Keratinocyte (primary cell): ENCODE measurements around the gene NOTCH3. TPM values are rescaled to one million over a fixed set of nuclear protein-coding genes. Genes with fewer than 3 reads are reported as not detected.
A peak's percentile ranks its signal among the peaks of the same experiment; 100 is the strongest.

Experiments
- DNase-seq: peaks from one replicate; pipeline ENCODE4 v3.0.0-alpha.2; 2011; ENCODE audit warnings: low read depth, missing footprints, low spot score
- FAIRE-seq: peaks from 2 replicates; lab custom pipeline; 2011; peaks lifted over from hg19 to GRCh38; lab: Jason Lieb, UNC
- H2AFZ ChIP-seq: 2 replicates; pipeline ENCODE4 v1.6.0; 2012; ENCODE audit warnings: low read length, control low read depth, inconsistent platforms; ENCODE audit not compliant: control insufficient read depth
- H3K27ac ChIP-seq: 2 replicates; pipeline ENCODE4 v1.5.1; 2011; ENCODE audit warnings: low read length; ENCODE audit not compliant: control insufficient read depth, insufficient read depth
- H3K27me3 ChIP-seq: 3 replicates; pipeline ENCODE4 v1.6.0; 2011; ENCODE audit warnings: low read length; ENCODE audit not compliant: control insufficient read depth, insufficient read depth; ENCODE audit errors: extremely low read depth
- H3K36me3 ChIP-seq, 2 experiments: 2 replicates in 1 of 2; 3 replicates in 1 of 2; pipeline ENCODE4 v1.5.1; 2011; ENCODE audit warnings: low read length in 2 of 2, mild to moderate bottlenecking in 1 of 2; ENCODE audit not compliant: control insufficient read depth in 2 of 2, insufficient read depth in 2 of 2; ENCODE audit errors: extremely low read depth in 1 of 2
- H3K4me1 ChIP-seq: 3 replicates; pipeline ENCODE4 v1.5.1; 2011; ENCODE audit warnings: low read length; ENCODE audit not compliant: control insufficient read depth, insufficient read depth; ENCODE audit errors: extremely low read depth
- H3K4me2 ChIP-seq: 3 replicates; pipeline ENCODE4 v1.6.0; 2011; ENCODE audit warnings: low read depth, low read length; ENCODE audit not compliant: control insufficient read depth, insufficient read depth; ENCODE audit errors: extremely low read depth
- H3K4me3 ChIP-seq, 3 experiments: fragments of 200-600 bp in 1 of 3; sonication (generic) in 1 of 3; 2 replicates in 2 of 3; 3 replicates in 1 of 3; pipeline ENCODE4 v1.5.1; 2011 to 2016; ENCODE audit warnings: low read length in 3 of 3, mild to moderate bottlenecking in 3 of 3, control low read depth in 2 of 3, inconsistent platforms in 1 of 3, low read depth in 1 of 3, mixed read lengths in 1 of 3, mixed run types in 1 of 3, moderate library complexity in 1 of 3; ENCODE audit not compliant: control insufficient read depth in 2 of 3, insufficient read depth in 2 of 3; ENCODE audit errors: extremely low read depth in 1 of 3
- H3K79me2 ChIP-seq: 2 replicates; pipeline ENCODE4 v1.6.0; 2012; ENCODE audit warnings: low read length; ENCODE audit not compliant: control insufficient read depth, insufficient read depth
- H3K9ac ChIP-seq: 3 replicates; pipeline ENCODE4 v1.6.0; 2011; ENCODE audit warnings: low read length; ENCODE audit not compliant: control insufficient read depth, insufficient read depth; ENCODE audit errors: extremely low read depth
- H3K9me1 ChIP-seq: 3 replicates; pipeline ENCODE4 v1.6.0; 2011; ENCODE audit warnings: low read length; ENCODE audit not compliant: control insufficient read depth, insufficient read depth; ENCODE audit errors: extremely low read depth
- H3K9me3 ChIP-seq: 2 replicates; pipeline ENCODE4 v1.5.1; 2012; ENCODE audit warnings: low read depth, low read length; ENCODE audit not compliant: control insufficient read depth
- H4K20me1 ChIP-seq: 3 replicates; pipeline ENCODE4 v1.6.0; 2011; ENCODE audit warnings: low read length; ENCODE audit not compliant: control insufficient read depth, insufficient read depth; ENCODE audit errors: extremely low read depth
- EZH2 ChIP-seq: IDR thresholded peaks from one replicate; pipeline ENCODE4 v1.6.1; 2012; ENCODE audit warnings: inconsistent platforms, mild to moderate bottlenecking, low read length, moderate library complexity
- dilution Hi-C: fragments of 300-500 bp; cut with MboI; formaldehyde crosslinking; loops from one replicate; pipeline ENCODE4 v1.7.0; 2020; ENCODE audit warnings: low sequenced_read_pairs; ENCODE audit not compliant: extremely low pct_ligation_motif_present
- polyA plus RNA-seq, 5 experiments: library from polyadenylated mRNA; depleted of rRNA in 3 of 5; stranded (reverse) in 3 of 5; stranded (forward) in 1 of 5; unstranded in 1 of 5; fragments of >200 nt; gene quantifications; 1 replicate in 1 of 5; 2 replicates in 3 of 5; 3 replicates in 1 of 5; pipeline versions ENCODE4 v1.2.1 to v1.2.3, GENCODE V29; 2011 to 2012; ENCODE audit warnings: missing spikeins in 2 of 5, low read depth in 1 of 5, low replicate concordance in 1 of 5
- TF ChIP-seq, protein P1 (sequence below), 3 experiments: IDR thresholded peaks in 1 of 3; conservative IDR thresholded peaks in 1 of 3; optimal IDR thresholded peaks in 1 of 3; 2 replicates in 2 of 3; 3 replicates in 1 of 3; pipeline versions ENCODE3 to v1.5.1; 2011; ENCODE audit warnings: low read length in 3 of 3, mild to moderate bottlenecking in 3 of 3, moderate library complexity in 2 of 3, control low read depth in 1 of 3, inconsistent platforms in 1 of 3; ENCODE audit not compliant: insufficient read depth in 2 of 3; ENCODE audit errors: extremely low read depth in 1 of 3

The NOTCH3 gene
- polyA plus RNA-seq, 1 donor (not counting 4 experiments of a cell fraction or from before 2014, with no cell fraction given) = 4.1 TPM

DNA sequence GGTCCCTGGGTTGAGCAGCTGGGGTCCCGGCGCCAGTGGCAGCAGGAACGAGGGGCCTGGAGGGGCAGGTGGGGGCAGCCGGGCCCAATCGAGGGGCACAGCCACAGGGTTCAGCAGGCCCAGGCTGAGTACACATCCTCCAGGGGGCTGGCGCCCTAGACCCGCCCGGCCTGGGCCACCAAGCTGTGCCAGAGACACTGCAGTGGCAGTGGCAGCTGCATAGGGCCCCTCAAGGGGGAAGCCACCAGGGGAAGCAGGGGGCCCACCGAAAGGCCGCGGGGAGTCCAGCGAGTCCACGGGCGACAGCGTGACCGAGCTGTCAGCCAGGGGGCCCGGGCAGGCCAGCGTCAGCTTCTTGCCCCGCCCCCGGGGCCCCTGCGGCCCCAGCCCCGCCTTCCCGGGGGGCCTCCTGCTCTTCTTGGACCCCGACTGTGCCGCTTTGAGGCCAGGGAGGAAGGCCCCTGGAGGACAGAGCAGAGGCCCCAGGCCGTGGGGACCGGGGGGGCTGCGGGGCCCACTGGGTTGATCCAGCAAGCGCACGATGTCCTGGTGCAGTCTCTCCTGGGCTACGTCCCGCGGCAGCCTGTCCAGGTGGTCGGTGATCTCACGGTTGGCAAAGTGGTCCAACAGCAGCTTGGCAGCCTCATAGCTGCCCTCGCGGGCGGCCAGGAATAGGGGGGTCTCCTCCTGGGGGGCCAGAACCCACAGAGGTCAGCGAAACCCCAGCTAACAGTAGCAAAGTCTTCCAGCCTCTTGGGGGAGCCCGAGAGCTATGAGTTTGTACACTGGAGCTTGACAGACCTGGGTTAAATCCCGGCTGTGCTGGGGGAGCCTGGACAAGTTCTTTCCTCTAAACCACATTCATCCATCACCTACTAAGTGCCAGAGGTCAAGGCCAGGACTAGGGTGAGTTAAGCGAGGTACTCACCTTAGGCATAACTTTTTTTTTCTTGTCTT is 39.5 kb downstream of the NOTCH3 start:
- H3K36me3 ChIP-seq = peaks cover 0 to 5% of the 10 kb centered on the region in 2 experiments

GRCh38 chr19:15159251-15159650 is 41.5 kb downstream of the NOTCH3 start:
- no peaks in the 10 kb centered on the region for H4K20me1 ChIP-seq
- no peak overlapping the region for H2AFZ ChIP-seq
- H3K36me3 ChIP-seq = no peaks in the 10 kb centered on the region
- no peak overlapping the region for H3K4me3 ChIP-seq
- H3K9ac ChIP-seq = no peak overlapping the region
- TF ChIP-seq, protein P1, sequence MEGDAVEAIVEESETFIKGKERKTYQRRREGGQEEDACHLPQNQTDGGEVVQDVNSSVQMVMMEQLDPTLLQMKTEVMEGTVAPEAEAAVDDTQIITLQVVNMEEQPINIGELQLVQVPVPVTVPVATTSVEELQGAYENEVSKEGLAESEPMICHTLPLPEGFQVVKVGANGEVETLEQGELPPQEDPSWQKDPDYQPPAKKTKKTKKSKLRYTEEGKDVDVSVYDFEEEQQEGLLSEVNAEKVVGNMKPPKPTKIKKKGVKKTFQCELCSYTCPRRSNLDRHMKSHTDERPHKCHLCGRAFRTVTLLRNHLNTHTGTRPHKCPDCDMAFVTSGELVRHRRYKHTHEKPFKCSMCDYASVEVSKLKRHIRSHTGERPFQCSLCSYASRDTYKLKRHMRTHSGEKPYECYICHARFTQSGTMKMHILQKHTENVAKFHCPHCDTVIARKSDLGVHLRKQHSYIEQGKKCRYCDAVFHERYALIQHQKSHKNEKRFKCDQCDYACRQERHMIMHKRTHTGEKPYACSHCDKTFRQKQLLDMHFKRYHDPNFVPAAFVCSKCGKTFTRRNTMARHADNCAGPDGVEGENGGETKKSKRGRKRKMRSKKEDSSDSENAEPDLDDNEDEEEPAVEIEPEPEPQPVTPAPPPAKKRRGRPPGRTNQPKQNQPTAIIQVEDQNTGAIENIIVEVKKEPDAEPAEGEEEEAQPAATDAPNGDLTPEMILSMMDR (optimal IDR thresholded peaks at IDR 0.05 in 1 of 3, IDR thresholded peaks at IDR 0.05 in 1 of 3, conservative IDR thresholded peaks at IDR 0.05 in 1 of 3; ENCODE audit: extremely low read depth in 1 of 3, insufficient read depth in 2 of 3, low read length in 3 of 3) = no peak
- TF ChIP-seq EZH2 = no peak
- FAIRE-seq = no peak
- no peaks in the 10 kb centered on the region for H3K79me2 ChIP-seq
- H3K27ac ChIP-seq = no peak overlapping the region
- no peaks in the 10 kb centered on the region for H3K9me1 ChIP-seq
- H3K27me3 ChIP-seq = no peaks in the 10 kb centered on the region
- H3K4me2 ChIP-seq = no peak overlapping the region
- dilution Hi-C loops = no loop called here
- H3K4me1 ChIP-seq = no peaks in the 10 kb centered on the region
- no peak for DNase-seq
- H3K9me3 ChIP-seq = peaks cover 4% of the 10 kb centered on the region

More for the DNA sequence above, 39.5 kb downstream of the NOTCH3 start:
- no peak for FAIRE-seq
- dilution Hi-C loops = no loop called here
- H3K27me3 ChIP-seq = no peaks in the 10 kb centered on the region
- TF ChIP-seq, protein P1 (optimal IDR thresholded peaks at IDR 0.05 in 1 of 3, IDR thresholded peaks at IDR 0.05 in 1 of 3, conservative IDR thresholded peaks at IDR 0.05 in 1 of 3; ENCODE audit: extremely low read depth in 1 of 3, insufficient read depth in 2 of 3, low read length in 3 of 3) = peak; percentile 22 to 23 (median 23)
- TF ChIP-seq EZH2 = no peak
- H3K4me3 ChIP-seq = no peak overlapping the region
- no peaks in the 10 kb centered on the region for H3K9me1 ChIP-seq
- H2AFZ ChIP-seq = no peak overlapping the region
- peaks cover 12% of the 10 kb centered on the region for H3K9me3 ChIP-seq
- no peaks in the 10 kb centered on the region for H3K4me1 ChIP-seq
- no peak overlapping the region for H3K9ac ChIP-seq
- no peak overlapping the region for H3K27ac ChIP-seq
- no peaks in the 10 kb centered on the region for H4K20me1 ChIP-seq
- H3K79me2 ChIP-seq = no peaks in the 10 kb centered on the region
- no peak for DNase-seq
- no peak overlapping the region for H3K4me2 ChIP-seq
